Activated T-helper 2 cell treated with anti-CD3 and anti-CD28 coated beads, Interferon-gamma antibody, Interleukin-2, Interleukin-4, amounts not matched to agents 10 μg/mL and 5 μg/mL and 100 μg/mL, durations not matched to agents 14 hours and 24 hours and 36 hours (primary cell): ENCODE results near the gene ZNF501. TPM values are rescaled to one million over a fixed set of nuclear protein-coding genes. Genes with fewer than 3 reads are reported as not detected.

ENCODE experiments used
- DNase-seq: peaks from one replicate; pipeline ENCODE4 v3.0.0; 2021; ENCODE audit warnings: low spot score
- H3K27ac Mint-ChIP-seq: one replicate; pipeline ENCODE4 v1.8.0; 2021; ENCODE audit warnings: mixed read lengths
- H3K27me3 Mint-ChIP-seq: one replicate; pipeline ENCODE4 v1.8.0; 2021; ENCODE audit warnings: low read depth, mixed read lengths
- H3K36me3 Mint-ChIP-seq: one replicate; pipeline ENCODE4 v1.8.0; 2021; ENCODE audit warnings: low read depth, mixed read lengths
- H3K4me1 Mint-ChIP-seq: one replicate; pipeline ENCODE4 v1.8.0; 2021; ENCODE audit warnings: low read depth, mixed read lengths
- H3K4me3 Mint-ChIP-seq: one replicate; pipeline ENCODE4 v1.8.0; 2021; ENCODE audit warnings: low read depth, mild to moderate bottlenecking, moderate library complexity, mixed read lengths
- H3K9me3 Mint-ChIP-seq: one replicate; pipeline ENCODE4 v1.8.0; 2021; ENCODE audit warnings: mixed read lengths
- intact Hi-C: fragments of 100-400 bp; cut with micrococcal nuclease; formaldehyde crosslinking; loops from one replicate; pipeline ENCODE4 v1.15.1; 2023
- total RNA-seq: library from RNA; stranded (reverse); gene quantifications from 2 replicates; pipeline ENCODE4 v1.2.3, GENCODE V29; 2022

Gene ZNF501
- total RNA-seq, result 1.1 and 1.3 TPM in 2 replicates

GRCh38 chr3:44729384-44729910, at the start of gene ZNF501:
Gene ZNF501, plus strand, starts transcription at chr3:44729635. Its CDS starts 4,787 bp downstream, at chr3:44734422.
- peaks cover 86% of the 10 kb centered on the region for H3K9me3 Mint-ChIP-seq

GRCh38 chr3:44680921-44681455, 48.4 kb upstream of the ZNF501 start:
- Mint-ChIP-seq H3K27ac (no peak overlapping the region), H3K4me3 (no peak overlapping the region), H3K4me1 (peaks cover 8% of the 10 kb centered on the region), H3K36me3 (peaks cover 24% of the 10 kb centered on the region), H3K9me3 (peaks cover 51% of the 10 kb centered on the region), H3K27me3 (peaks cover 6% of the 10 kb centered on the region)
- DNase-seq, result no peak
- intact Hi-C loops, result no loop called here

More at GRCh38 chr3:44729384-44729910, at the start of gene ZNF501:
- Mint-ChIP-seq H3K27me3 (no peaks in the 10 kb centered on the region), H3K27ac (peak within 1 kb of the TSS; percentile 78), H3K36me3 (peaks cover 49% of the 10 kb centered on the region), H3K4me3 (peak within 1 kb of the TSS; percentile 92), H3K4me1 (peaks cover 11% of the 10 kb centered on the region)
- intact Hi-C loops, result loop anchor here (1.0 to 2.0 kb wide), 2 partner anchors 17 to 31 kb away; partner anchors contain the start of genes KIAA1143, KIF15 and ZNF502
- peak; percentile 76 for DNase-seq

- Mint-ChIP-seq H3K27ac (no peak overlapping the region), H3K4me1 (peaks cover 8% of the 10 kb centered on the region), H3K4me3 (no peak overlapping the region), H3K9me3 (peaks cover 57% of the 10 kb centered on the region), H3K27me3 (peaks cover 6% of the 10 kb centered on the region), H3K36me3 (peaks cover 29% of the 10 kb centered on the region)
- intact Hi-C loops, result no loop called here
- DNase-seq, result no peak
These were observed 47.1 kb upstream of the ZNF501 start for GRCh38 chr3:44682182-44682896.

- peak; percentile 15 for DNase-seq
- intact Hi-C loops, result no loop called here
- Mint-ChIP-seq H3K4me3 (peak overlapping the region; percentile 79), H3K27ac (no peak overlapping the region), H3K9me3 (peaks cover 65% of the 10 kb centered on the region), H3K27me3 (peaks cover 6% of the 10 kb centered on the region), H3K4me1 (peaks cover 8% of the 10 kb centered on the region), H3K36me3 (peaks cover 29% of the 10 kb centered on the region)
These were observed 44.2 kb upstream of the ZNF501 start for GRCh38 chr3:44685128-44685800.

- Mint-ChIP-seq H3K4me1 (peaks cover 8% of the 10 kb centered on the region), H3K9me3 (peaks cover 57% of the 10 kb centered on the region), H3K36me3 (peaks cover 24% of the 10 kb centered on the region), H3K27ac (no peak overlapping the region), H3K4me3 (no peak overlapping the region), H3K27me3 (peaks cover 6% of the 10 kb centered on the region)
- intact Hi-C loops, result no loop called here
- DNase-seq, result no peak
These were observed 41.5 kb upstream of the ZNF501 start for GRCh38 chr3:44687898-44688297.

- H3K36me3 Mint-ChIP-seq, result peaks cover 13% of the 10 kb centered on the region
- intact Hi-C loops, result loop anchor here (1.0 kb wide), 1 partner anchor 17 kb away; the partner anchor contains the start of gene ZNF501
- DNase-seq, result no peak
- H3K9me3 Mint-ChIP-seq, result peaks cover 69% of the 10 kb centered on the region
- H3K27me3 Mint-ChIP-seq, result no peaks in the 10 kb centered on the region
- no peak within 1 kb of the TSS for H3K27ac Mint-ChIP-seq
- no peaks in the 10 kb centered on the region for H3K4me1 Mint-ChIP-seq
- H3K4me3 Mint-ChIP-seq, result peak within 1 kb of the TSS; percentile 77
These were observed 16.9 kb upstream of the ZNF501 start, which contains the start of gene ZNF502 for GRCh38 chr3:44712455-44713075. Gene ZNF502, plus strand, starts transcription at chr3:44712660. Its CDS starts 7,602 bp downstream, at chr3:44720262.

GRCh38 chr3:44721231-44722102, 8.0 kb upstream of the ZNF501 start:
- H3K27me3 Mint-ChIP-seq, result no peaks in the 10 kb centered on the region
- intact Hi-C loops, result no loop called here
- no peak overlapping the region for H3K27ac Mint-ChIP-seq
- H3K36me3 Mint-ChIP-seq, result peaks cover 26% of the 10 kb centered on the region
- no peaks in the 10 kb centered on the region for H3K4me1 Mint-ChIP-seq
- H3K4me3 Mint-ChIP-seq, result no peak overlapping the region
- no peak for DNase-seq
- peaks cover 86% of the 10 kb centered on the region for H3K9me3 Mint-ChIP-seq

- DNase-seq, result no peak
- Mint-ChIP-seq H3K9me3 (peaks cover 83% of the 10 kb centered on the region), H3K4me3 (no peak overlapping the region), H3K27ac (no peak overlapping the region), H3K27me3 (no peaks in the 10 kb centered on the region), H3K4me1 (no peaks in the 10 kb centered on the region), H3K36me3 (peaks cover 26% of the 10 kb centered on the region)
- intact Hi-C loops, result no loop called here
These were observed 7.4 kb upstream of the ZNF501 start for GRCh38 chr3:44722103-44722401.

GRCh38 chr3:44734646-44735168, 5.3 kb downstream of the ZNF501 start:
- Mint-ChIP-seq H3K27me3 (no peaks in the 10 kb centered on the region), H3K36me3 (peaks cover 38% of the 10 kb centered on the region), H3K4me1 (peaks cover 4% of the 10 kb centered on the region), H3K4me3 (no peak overlapping the region), H3K27ac (no peak overlapping the region), H3K9me3 (peaks cover 86% of the 10 kb centered on the region)
- no peak for DNase-seq
- intact Hi-C loops, result no loop called here

- Mint-ChIP-seq H3K27me3 (no peaks in the 10 kb centered on the region), H3K4me3 (peak overlapping the region; percentile 96), H3K4me1 (peaks cover 20% of the 10 kb centered on the region), H3K27ac (peak overlapping the region; percentile 90), H3K9me3 (peaks cover 47% of the 10 kb centered on the region), H3K36me3 (peaks cover 76% of the 10 kb centered on the region)
- intact Hi-C loops, result loop anchor here (2.0 to 10.0 kb wide), 7 partner anchors 32 to 1474 kb away; partner anchors contain the start of genes EXOSC7, SNRK, TMEM42 and ZDHHC3
- no peak for DNase-seq
These were observed 31.6 kb downstream of the ZNF501 start for GRCh38 chr3:44761101-44761423.

- Mint-ChIP-seq H3K27me3 (no peaks in the 10 kb centered on the region), H3K9me3 (peaks cover 46% of the 10 kb centered on the region), H3K27ac (peak within 1 kb of the TSS; percentile 90), H3K4me1 (peaks cover 22% of the 10 kb centered on the region), H3K4me3 (peak within 1 kb of the TSS; percentile 96), H3K36me3 (peaks cover 76% of the 10 kb centered on the region)
- intact Hi-C loops, result loop anchor here (2.0 to 10.0 kb wide), 7 partner anchors 33 to 1474 kb away; partner anchors contain the start of genes EXOSC7, SNRK, TMEM42 and ZDHHC3
- DNase-seq, result peak; percentile 94
These were observed 32.2 kb downstream of the ZNF501 start, which contains the start of the genes KIAA1143 and KIF15 for GRCh38 chr3:44761424-44762169. Gene KIAA1143, minus strand, starts transcription at chr3:44761619. Its CDS starts 17 bp downstream, at chr3:44761602. Gene KIF15, plus strand, starts transcription at chr3:44761794. Its CDS starts 72 bp downstream, at chr3:44761866.
